ENCODE measurements around the gene OR8I2. TPM values are rescaled to one million over a fixed set of nuclear protein-coding genes. Genes with fewer than 3 reads are reported as not detected.
"Not testable (repeated sequence)": the region's sequence is repeated elsewhere in the genome, so short reads cannot be mapped to it uniquely, and the experiment has no call there.

The OR8I2 gene
- total RNA-seq, 2 experiments from 2014 or later = not detected

- POLR2A ChIA-PET; H3K36me3 Mint-ChIP-seq (ENCODE audit: low read depth); H3K4me3 Mint-ChIP-seq; H3K4me1 Mint-ChIP-seq (ENCODE audit: low read depth); CTCF ChIA-PET; DNase-seq; H3K27me3 Mint-ChIP-seq (ENCODE audit: low read depth); H3K27ac Mint-ChIP-seq; ATAC-seq: not testable (repeated sequence)
- H3K9me3 Mint-ChIP-seq (ENCODE audit: insufficient read depth) = peaks cover 24% of the 10 kb centered on the region
Observed at GRCh38 chr11:56143681-56144080, 50.6 kb downstream of the OR8I2 start.

Other genes starting within 250 kb of the OR8I2 start
- not detected for gene TRIM51, start 210.0 kb upstream of the OR8I2 start, total RNA-seq
- not detected for gene OR5W2, start 178.7 kb upstream of the OR8I2 start, total RNA-seq
- gene OR5I1, start 156.9 kb upstream of the OR8I2 start, total RNA-seq = not detected
- gene OR10AG1, start 123.4 kb upstream of the OR8I2 start, total RNA-seq = not detected
- gene OR5F1, start 98.7 kb upstream of the OR8I2 start, total RNA-seq = not detected
- not detected for gene OR5AS1, start 65.7 kb upstream of the OR8I2 start, total RNA-seq
- gene OR8H2, start 10.4 kb downstream of the OR8I2 start, total RNA-seq = not detected
- not detected for gene OR8H3, start 29.1 kb downstream of the OR8I2 start, total RNA-seq
- not detected for gene OR8J3, start 46.9 kb downstream of the OR8I2 start, total RNA-seq
- gene OR8K5, start 67.0 kb downstream of the OR8I2 start, total RNA-seq = not detected
- not detected for gene OR5J2, start 83.3 kb downstream of the OR8I2 start, total RNA-seq
- gene OR5T2, start 140.9 kb downstream of the OR8I2 start, total RNA-seq = not detected
- gene OR5T3, start 158.9 kb downstream of the OR8I2 start, total RNA-seq = not detected
- not detected for gene OR5T1, start 180.8 kb downstream of the OR8I2 start, total RNA-seq
- not detected for gene OR8H1, start 198.9 kb downstream of the OR8I2 start, total RNA-seq
- gene OR8K3, start 221.8 kb downstream of the OR8I2 start, total RNA-seq = not detected